K562 (cell line): ENCODE results near the gene PDIA2. TPM values are rescaled to one million over a fixed set of nuclear protein-coding genes. Genes with fewer than 3 reads are reported as not detected.

Experiments
- CBX2 ChIP-seq: fragments of 200-600 bp; sonication (generic); IDR thresholded peaks from one replicate; pipeline ENCODE4 v1.6.1; 2012; ENCODE audit warnings: mild to moderate bottlenecking, low read length, inconsistent platforms; ENCODE audit not compliant: insufficient read depth, poor library complexity, severe bottlenecking
- CBX5 ChIP-seq: IDR thresholded peaks from 2 replicates; pipeline ENCODE4 v1.6.1; 2014; ENCODE audit warnings: low read depth, borderline replicate concordance
- CEBPB ChIP-seq: fragments of 450-650 bp; IDR thresholded peaks from 2 replicates; pipeline ENCODE4 v1.6.1; 2016; ENCODE audit warnings: missing genetic modification characterization, missing compliant biosample characterization
- CHAMP1 ChIP-seq: fragments of 450-650 bp; IDR thresholded peaks from 2 replicates; pipeline ENCODE4 v1.6.1; 2016; ENCODE audit warnings: mild to moderate bottlenecking
- CHD4 ChIP-seq: fragments of 200-600 bp; sonication (generic); IDR thresholded peaks from 3 replicates; pipeline ENCODE4 v1.6.1; 2012; ENCODE audit warnings: low read depth, mild to moderate bottlenecking, mixed read lengths, low read length, inconsistent platforms; ENCODE audit not compliant: insufficient read depth, insufficient replicate concordance, poor library complexity, severe bottlenecking
- CTCF ChIP-seq, 3 experiments: IDR thresholded peaks in 2 of 3; conservative IDR thresholded peaks in 1 of 3; 2 replicates each; pipeline ENCODE4 v1.5.1; 2011 to 2012; ENCODE audit warnings: low read length in 3 of 3, mild to moderate bottlenecking in 3 of 3, control low read depth in 2 of 3, improper control_type of control experiment in 1 of 3, inconsistent platforms in 1 of 3, low read depth in 1 of 3, mixed read lengths in 1 of 3, moderate library complexity in 1 of 3; ENCODE audit not compliant: insufficient read depth in 2 of 3
- ILF3 ChIP-seq: fragments of 450-650 bp; IDR thresholded peaks from 2 replicates; pipeline ENCODE4 v1.6.1; 2018; ENCODE audit warnings: antibody characterized with exemption, mild to moderate bottlenecking, moderate library complexity, borderline replicate concordance
- ILK ChIP-seq: fragments of 450-650 bp; IDR thresholded peaks from 2 replicates; pipeline ENCODE4 v1.6.1; 2016; ENCODE audit warnings: missing genetic modification characterization, low read depth, mild to moderate bottlenecking, missing compliant biosample characterization, moderate library complexity, borderline replicate concordance
- MCM2 ChIP-seq: fragments of 450-650 bp; IDR thresholded peaks from 2 replicates; pipeline ENCODE4 v1.6.1; 2017; ENCODE audit warnings: low read depth, mild to moderate bottlenecking
- NONO ChIP-seq, 2 experiments: fragments of 200-400 bp in 1 of 2; fragments of 450-650 bp in 1 of 2; formaldehyde crosslinking in 1 of 2; IDR thresholded peaks; 2 replicates each; pipeline ENCODE4 v1.6.1; 2017; ENCODE audit warnings: low read depth in 2 of 2, mild to moderate bottlenecking in 2 of 2, moderate library complexity in 2 of 2, low read length in 1 of 2
- SMC3 ChIP-seq: conservative IDR thresholded peaks from 2 replicates; pipeline ENCODE4 v1.6.1; 2011; ENCODE audit warnings: low read depth, low read length, improper control_type of control experiment; ENCODE audit not compliant: insufficient read depth
- TCFL5 ChIP-seq: fragments of 250-450 bp; sonication (Bioruptor Pico); conservative IDR thresholded peaks from 2 replicates; pipeline ENCODE4 v1.6.1; 2021; ENCODE audit warnings: mild to moderate bottlenecking, moderate library complexity, matching md5 sums
- ZC3H8 ChIP-seq: fragments of 450-650 bp; IDR thresholded peaks from 2 replicates; pipeline ENCODE4 v1.6.1; 2017
- ZNF384 ChIP-seq: IDR thresholded peaks from 2 replicates; pipeline ENCODE4 v1.6.1; 2012; ENCODE audit warnings: low read depth, low read length, improper control_type of control experiment
- ZNF586 ChIP-seq: fragments of 450-650 bp; formaldehyde crosslinking; conservative IDR thresholded peaks from 2 replicates; pipeline ENCODE4 v1.4.0; 2020; ENCODE audit warnings: mild to moderate bottlenecking, moderate library complexity
- polyA plus RNA-seq, 8 experiments: library from polyadenylated mRNA; depleted of rRNA in 4 of 8; stranded (reverse) in 5 of 8; unstranded in 3 of 8; fragments of >200 nt; fragmentation: Nextera tagmentation in 2 of 8; fragmentation: Illumina TruSeq in 1 of 8; extraction: Ambion mirVana in 2 of 8; extraction: Trizol in 1 of 8; gene quantifications; 2 replicates each; pipeline versions ENCODE4 v1.2.1 to v1.2.3, GENCODE V29; 2011 to 2014; ENCODE audit warnings: inconsistent platforms in 1 of 8, missing spikeins in 1 of 8
- total RNA-seq, 7 experiments: library from RNA; depleted of rRNA in 6 of 7; stranded (reverse); fragments of >200 nt in 6 of 7; fragmentation: Illumina TruSeq in 2 of 7; extraction: Trizol in 2 of 7; gene quantifications; 2 replicates each; pipeline versions ENCODE4 v1.2.1 to v1.2.3, GENCODE V29; 2011 to 2021; ENCODE audit warnings: low replicate concordance in 1 of 7
- TF ChIP-seq, protein P1 (sequence below): fragments of 450-650 bp; formaldehyde crosslinking; IDR thresholded peaks from 2 replicates; pipeline ENCODE4 v1.4.0; 2020; ENCODE audit warnings: mild to moderate bottlenecking, moderate library complexity
- TF ChIP-seq, protein P2 (sequence below): fragments of 450-650 bp; formaldehyde crosslinking; IDR thresholded peaks from 2 replicates; pipeline ENCODE4 v1.4.0; 2020; ENCODE audit warnings: mild to moderate bottlenecking, mixed read lengths

The PDIA2 gene
- total and polyA plus RNA-seq, 9 of the 15 experiments (the other 6 are each of a cell fraction or from before 2014, with no cell fraction given): 0.13 to 0.92 (median 0.23) TPM; not detected in 4

DNA sequence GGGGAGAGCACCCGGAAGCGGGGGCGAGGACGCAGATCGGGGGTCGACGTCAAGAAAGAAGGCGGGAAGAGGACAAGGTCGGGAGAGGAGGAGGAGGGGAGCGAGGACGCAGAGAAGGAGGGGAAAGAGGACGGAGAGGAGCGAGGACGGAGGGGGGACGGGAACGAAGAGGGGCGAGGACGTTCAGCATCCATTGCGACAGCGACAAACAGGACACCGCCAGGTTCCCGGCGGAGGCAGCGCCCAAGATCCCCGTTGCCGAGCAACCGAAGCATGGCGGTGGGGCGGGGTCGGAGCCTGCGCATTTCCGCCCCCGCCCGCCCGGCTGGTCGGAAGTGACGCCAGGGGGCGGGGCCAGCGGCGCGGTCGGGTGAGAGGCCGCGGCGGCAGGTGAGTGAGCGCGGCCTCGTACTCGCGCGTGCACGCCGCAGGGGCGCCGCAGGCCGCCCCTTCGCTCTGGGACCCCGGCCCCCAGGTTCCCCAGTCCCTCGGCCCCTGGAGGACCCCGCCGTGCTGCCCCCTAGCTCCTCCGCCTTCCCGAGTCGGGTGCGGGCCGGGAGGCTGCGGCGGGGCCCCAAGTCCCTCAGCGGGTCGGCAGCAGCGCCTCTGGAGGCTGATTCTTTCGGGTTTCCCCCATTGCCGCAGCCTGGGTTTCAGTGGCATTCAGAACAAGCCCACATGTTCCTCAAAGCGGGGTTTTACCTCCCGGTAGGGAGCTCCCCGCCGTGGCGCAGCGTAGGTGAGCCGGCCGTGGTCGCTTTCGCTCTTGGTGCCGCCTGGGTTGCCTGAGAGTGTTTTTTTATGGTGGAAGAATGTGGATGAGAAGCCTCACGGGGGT is 48.3 kb upstream of the PDIA2 start, which contains the start of gene FAM234A (continued):
- TF ChIP-seq ILK (tag) (no peak), ZNF384 (no peak), NONO (IDR thresholded peaks at IDR 0.05; ENCODE audit: low read depth in 2 of 2, low read length in 1 of 2) (peak; percentile 62 to 87; a peak in 3 of 4 replicates), CHD4 (no peak), CTCF (IDR thresholded peaks at IDR 0.05 in 2 of 3, conservative IDR thresholded peaks at IDR 0.05 in 1 of 3; ENCODE audit: insufficient read depth in 2 of 3, low read depth in 1 of 3, low read length in 3 of 3) (peak; percentile 50 to 68 (median 59); a peak in 5 of 6 replicates), TCFL5 (no peak), ILF3 (peak; percentile 82; the same call in 1 of the 2 replicates), ZNF586 (CRISPR knock-in tag) (no peak), CHAMP1 (no peak), CEBPB (tag) (peak; percentile 93), SMC3 (0 out of 2 replicates have a peak, but pooled peaks have one; percentile 18), MCM2 (no peak), CBX2 (no peak), ZC3H8 (no peak), CBX5 (no peak)
- TF ChIP-seq, protein P1, sequence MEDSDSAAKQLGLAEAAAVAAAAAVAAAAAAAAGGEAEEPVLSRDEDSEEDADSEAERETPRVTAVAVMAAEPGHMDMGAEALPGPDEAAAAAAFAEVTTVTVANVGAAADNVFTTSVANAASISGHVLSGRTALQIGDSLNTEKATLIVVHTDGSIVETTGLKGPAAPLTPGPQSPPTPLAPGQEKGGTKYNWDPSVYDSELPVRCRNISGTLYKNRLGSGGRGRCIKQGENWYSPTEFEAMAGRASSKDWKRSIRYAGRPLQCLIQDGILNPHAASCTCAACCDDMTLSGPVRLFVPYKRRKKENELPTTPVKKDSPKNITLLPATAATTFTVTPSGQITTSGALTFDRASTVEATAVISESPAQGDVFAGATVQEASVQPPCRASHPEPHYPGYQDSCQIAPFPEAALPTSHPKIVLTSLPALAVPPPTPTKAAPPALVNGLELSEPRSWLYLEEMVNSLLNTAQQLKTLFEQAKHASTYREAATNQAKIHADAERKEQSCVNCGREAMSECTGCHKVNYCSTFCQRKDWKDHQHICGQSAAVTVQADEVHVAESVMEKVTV (CRISPR knock-in tag): no peak
- TF ChIP-seq, protein P2, sequence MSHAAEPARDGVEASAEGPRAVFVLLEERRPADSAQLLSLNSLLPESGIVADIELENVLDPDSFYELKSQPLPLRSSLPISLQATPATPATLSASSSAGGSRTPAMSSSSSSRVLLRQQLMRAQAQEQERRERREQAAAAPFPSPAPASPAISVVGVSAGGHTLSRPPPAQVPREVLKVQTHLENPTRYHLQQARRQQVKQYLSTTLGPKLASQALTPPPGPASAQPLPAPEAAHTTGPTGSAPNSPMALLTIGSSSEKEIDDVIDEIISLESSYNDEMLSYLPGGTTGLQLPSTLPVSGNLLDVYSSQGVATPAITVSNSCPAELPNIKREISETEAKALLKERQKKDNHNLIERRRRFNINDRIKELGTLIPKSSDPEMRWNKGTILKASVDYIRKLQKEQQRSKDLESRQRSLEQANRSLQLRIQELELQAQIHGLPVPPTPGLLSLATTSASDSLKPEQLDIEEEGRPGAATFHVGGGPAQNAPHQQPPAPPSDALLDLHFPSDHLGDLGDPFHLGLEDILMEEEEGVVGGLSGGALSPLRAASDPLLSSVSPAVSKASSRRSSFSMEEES (CRISPR knock-in tag): no peak
